Activated CD4-positive, alpha-beta T cell treated with anti-CD3 and anti-CD28 coated beads for 36 hours (primary cell): ENCODE data around the gene EFNA1. TPM values are rescaled to one million over a fixed set of nuclear protein-coding genes. Genes with fewer than 3 reads are reported as not detected.
"Not testable (repeated sequence)": the region's sequence is repeated elsewhere in the genome, so short reads cannot be mapped to it uniquely, and the experiment has no call there.

Experiments
- ATAC-seq: fragments of 200-7000 bp; cut with Tn5 transposase; one replicate; pipeline ENCODE4 v1.10.0; 2021; ENCODE audit warnings: mild to moderate bottlenecking, moderate library complexity
- CTCF ChIA-PET: fragments of 350-600 bp; sonication (Branson Sonifier 250); formaldehyde crosslinking; loops from one replicate; lab custom pipeline; 2021; ENCODE audit warnings: antibody characterized with exemption; lab: Charles Lee
- POLR2A ChIA-PET: fragments of 350-600 bp; sonication (Branson Sonifier 250); formaldehyde crosslinking; loops from one replicate; lab custom pipeline; 2021; ENCODE audit warnings: antibody characterized with exemption, inconsistent platforms; lab: Charles Lee
- DNase-seq: peaks from one replicate; pipeline ENCODE4 v3.0.0-alpha.2; 2020
- H3K27ac Mint-ChIP-seq: one replicate; pipeline ENCODE4 v1.8.0; 2021; ENCODE audit warnings: mixed read lengths
- H3K27me3 Mint-ChIP-seq: one replicate; pipeline ENCODE4 v1.8.0; 2021; ENCODE audit warnings: mixed read lengths
- H3K36me3 Mint-ChIP-seq: one replicate; pipeline ENCODE4 v1.8.0; 2021; ENCODE audit warnings: low read depth, mixed read lengths
- H3K4me1 Mint-ChIP-seq: one replicate; pipeline ENCODE4 v1.8.0; 2021; ENCODE audit warnings: mixed read lengths
- H3K4me3 Mint-ChIP-seq: one replicate; pipeline ENCODE4 v1.8.0; 2021; ENCODE audit warnings: mild to moderate bottlenecking, moderate library complexity, mixed read lengths
- H3K9me3 Mint-ChIP-seq: one replicate; pipeline ENCODE4 v1.8.0; 2021; ENCODE audit warnings: low read depth, mixed read lengths
- intact Hi-C, 2 experiments: fragments of 100-400 bp; cut with DNase I in 1 of 2; cut with micrococcal nuclease in 1 of 2; formaldehyde crosslinking; loops; one replicate each; pipeline versions ENCODE4 v1.14.2 to v1.15.1; 2022 to 2024; cut with DNase I, micrococcal nuclease
- total RNA-seq, 2 experiments: library from RNA; stranded (reverse); gene quantifications; one replicate each; pipeline ENCODE4 v1.2.3, GENCODE V29; 2021

EFNA1 gene
- total RNA-seq, 2 experiments from 2014 or later = 0.82 to 1.1 TPM

- POLR2A ChIA-PET = no interaction called here
Measured at GRCh38 chr1:155110826-155111225, 16.9 kb upstream of the EFNA1 start.

DNA sequence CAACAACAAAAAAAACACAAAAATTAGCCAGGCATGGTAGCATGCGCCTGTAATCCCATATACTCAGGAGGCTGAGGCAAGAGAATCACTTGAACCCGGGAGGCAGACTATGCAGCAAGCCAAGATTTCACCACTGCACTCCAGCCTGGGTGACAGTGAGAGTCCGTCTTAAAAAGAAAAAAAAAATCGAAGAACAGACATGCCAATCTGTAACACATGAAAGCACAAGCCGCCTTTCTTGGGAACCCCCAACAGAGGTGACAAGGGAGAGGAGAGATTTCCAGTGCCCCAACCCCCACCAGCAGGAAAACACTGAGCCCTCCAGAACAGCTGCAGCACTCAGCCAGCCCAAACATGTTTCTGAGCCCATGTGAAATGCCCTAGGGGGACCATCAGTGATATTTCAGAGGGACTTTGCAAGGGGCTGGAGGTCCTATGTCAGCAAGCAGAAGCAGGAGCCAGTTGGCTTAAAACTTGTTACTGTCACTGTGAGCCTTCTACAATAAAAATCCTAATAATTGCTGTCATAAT, 14.2 kb upstream of the EFNA1 start:
- Mint-ChIP-seq H3K36me3 (no peaks in the 10 kb centered on the region), H3K27ac (no peak overlapping the region), H3K4me3 (no peak overlapping the region), H3K27me3 (peaks cover 2% of the 10 kb centered on the region), H3K4me1 (no peaks in the 10 kb centered on the region), H3K9me3 (no peaks in the 10 kb centered on the region)
- CTCF ChIA-PET = interaction anchor here (0.7 to 1.0 kb wide), 2 partner anchors 10 to 22 kb away, joined by 3 read pairs; no protein-coding TSS in a partner anchor
- intact Hi-C loops = no loop called here
- POLR2A ChIA-PET = no interaction called here
- ATAC-seq (no peak), DNase-seq (no peak)

More at GRCh38 chr1:155110826-155111225, 16.9 kb upstream of the EFNA1 start:
- no peak for DNase-seq
- Mint-ChIP-seq H3K36me3 (no peaks in the 10 kb centered on the region), H3K27me3 (no peaks in the 10 kb centered on the region), H3K4me1 (no peaks in the 10 kb centered on the region), H3K4me3 (no peak overlapping the region), H3K27ac (no peak overlapping the region), H3K9me3 (no peaks in the 10 kb centered on the region)
- intact Hi-C loops = no loop called here
- ATAC-seq = no peak
- CTCF ChIA-PET = no interaction called here

- Mint-ChIP-seq H3K4me1 (no peaks in the 10 kb centered on the region), H3K36me3 (no peaks in the 10 kb centered on the region), H3K27me3 (peaks cover 2% of the 10 kb centered on the region), H3K27ac (no peak overlapping the region), H3K4me3 (no peak overlapping the region), H3K9me3 (no peaks in the 10 kb centered on the region)
- no peak for ATAC-seq
- intact Hi-C loops = no loop called here
- ChIA-PET POLR2A (no interaction called here), CTCF (interaction anchor here (0.9 to 1.6 kb wide), 5 partner anchors 18 to 447 kb away, joined by 3 to 8 read pairs (median 3); no protein-coding TSS in a partner anchor)
- no peak for DNase-seq
Measured at GRCh38 chr1:155116113-155116764, 11.4 kb upstream of the EFNA1 start.

DNA sequence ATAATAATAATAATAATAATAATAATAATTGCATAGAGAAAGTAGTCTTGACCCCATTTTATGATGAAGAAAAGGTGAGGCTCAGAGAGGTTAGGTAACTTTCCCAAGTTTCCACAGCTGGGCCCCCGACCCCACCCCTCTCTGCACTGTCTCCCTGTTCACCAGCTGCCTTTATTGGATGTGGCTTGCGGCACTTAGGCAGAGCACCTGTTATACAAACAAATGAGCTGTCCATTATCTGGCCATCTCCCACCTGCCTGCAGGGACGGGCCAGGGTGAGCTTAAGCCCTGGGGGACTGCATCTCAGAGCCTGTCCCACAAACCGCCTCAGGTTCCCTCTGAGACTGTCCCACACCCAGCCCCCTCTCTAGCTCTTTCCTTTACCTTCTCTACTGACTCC, 10.1 kb upstream of the EFNA1 start:
- no peak overlapping the region for H3K27ac Mint-ChIP-seq
- POLR2A ChIA-PET = no interaction called here
- no peaks in the 10 kb centered on the region for H3K4me1 Mint-ChIP-seq
- no peak for DNase-seq
- ATAC-seq = no peak
- H3K36me3 Mint-ChIP-seq = no peaks in the 10 kb centered on the region
- H3K9me3 Mint-ChIP-seq = no peaks in the 10 kb centered on the region
- intact Hi-C loops = no loop called here
- CTCF ChIA-PET = interaction anchor here (1.4 kb wide), 1 partner anchor 23 kb away, joined by 3 read pairs; no protein-coding TSS in a partner anchor
- peaks cover 2% of the 10 kb centered on the region for H3K27me3 Mint-ChIP-seq
- H3K4me3 Mint-ChIP-seq = no peak overlapping the region

GRCh38 chr1:155118090-155118489, 9.6 kb upstream of the EFNA1 start:
- ATAC-seq, H3K27me3 Mint-ChIP-seq, DNase-seq, H3K4me1 Mint-ChIP-seq, H3K4me3 Mint-ChIP-seq, POLR2A ChIA-PET, H3K9me3 Mint-ChIP-seq, intact Hi-C loops, H3K27ac Mint-ChIP-seq, H3K36me3 Mint-ChIP-seq: not testable (repeated sequence)
- CTCF ChIA-PET = interaction anchor here (1.4 kb wide), 1 partner anchor 23 kb away, joined by 3 read pairs; no protein-coding TSS in a partner anchor

DNA sequence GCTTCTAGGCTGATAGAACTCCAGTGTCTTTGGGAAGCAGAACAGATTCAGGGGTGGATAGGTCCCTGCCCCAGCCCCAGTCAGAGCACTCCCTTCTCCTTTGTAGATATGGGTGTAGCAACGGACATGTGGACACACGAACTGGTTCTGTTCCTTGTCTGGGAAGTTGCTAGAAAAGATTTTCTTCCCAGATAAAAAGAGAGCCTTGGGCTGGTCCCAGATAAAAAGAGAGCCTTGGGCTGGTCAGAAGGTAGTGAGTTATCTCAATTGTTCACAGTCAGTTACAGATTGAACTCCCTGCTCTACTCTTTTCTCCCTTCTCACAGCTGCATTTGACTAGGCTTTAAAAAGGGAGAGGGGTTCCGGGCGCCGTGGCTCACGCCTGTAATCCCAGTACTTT, 7.4 kb upstream of the EFNA1 start:
- no peaks in the 10 kb centered on the region for H3K9me3 Mint-ChIP-seq
- H3K27ac Mint-ChIP-seq = no peak overlapping the region
- intact Hi-C loops = no loop called here
- DNase-seq (no peak), ATAC-seq (no peak)
- ChIA-PET CTCF (interaction anchor here (1.0 kb wide), 1 partner anchor 29 kb away, joined by 3 read pairs; no protein-coding TSS in a partner anchor), POLR2A (no interaction called here)
- no peaks in the 10 kb centered on the region for H3K36me3 Mint-ChIP-seq
- no peaks in the 10 kb centered on the region for H3K4me1 Mint-ChIP-seq
- H3K27me3 Mint-ChIP-seq = peaks cover 2% of the 10 kb centered on the region
- no peak overlapping the region for H3K4me3 Mint-ChIP-seq

DNA sequence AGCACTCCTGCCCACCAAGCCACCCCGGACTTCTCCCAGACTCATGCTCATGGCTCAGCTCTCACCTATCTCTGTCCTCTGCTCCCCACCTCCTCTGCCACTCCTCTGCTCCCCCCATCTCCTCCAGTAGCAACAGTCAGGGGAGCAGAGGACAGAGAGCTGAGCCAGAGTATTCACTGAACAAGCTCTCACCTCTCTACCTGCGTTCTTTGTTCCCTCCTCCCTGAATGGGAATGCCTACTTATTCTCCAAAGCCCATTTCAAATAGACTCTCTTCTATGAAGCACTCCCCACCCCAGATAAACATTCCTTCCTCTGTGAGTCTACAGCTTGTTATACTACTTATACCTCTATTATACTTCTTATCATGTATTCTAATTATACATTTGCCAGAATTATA, 6.4 kb upstream of the EFNA1 start:
- Mint-ChIP-seq H3K27ac (no peak overlapping the region), H3K36me3 (no peaks in the 10 kb centered on the region), H3K4me3 (no peak overlapping the region), H3K27me3 (peaks cover 5% of the 10 kb centered on the region), H3K4me1 (no peaks in the 10 kb centered on the region), H3K9me3 (no peaks in the 10 kb centered on the region)
- POLR2A ChIA-PET = interaction anchor here (0.6 kb wide), 1 partner anchor 516 kb away, joined by 3 read pairs; no protein-coding TSS in a partner anchor
- DNase-seq = no peak
- no peak for ATAC-seq
- intact Hi-C loops = no loop called here
- CTCF ChIA-PET = interaction anchor here (0.6 to 1.0 kb wide), 2 partner anchors 30 to 494 kb away, joined by 3 read pairs; no protein-coding TSS in a partner anchor

DNA sequence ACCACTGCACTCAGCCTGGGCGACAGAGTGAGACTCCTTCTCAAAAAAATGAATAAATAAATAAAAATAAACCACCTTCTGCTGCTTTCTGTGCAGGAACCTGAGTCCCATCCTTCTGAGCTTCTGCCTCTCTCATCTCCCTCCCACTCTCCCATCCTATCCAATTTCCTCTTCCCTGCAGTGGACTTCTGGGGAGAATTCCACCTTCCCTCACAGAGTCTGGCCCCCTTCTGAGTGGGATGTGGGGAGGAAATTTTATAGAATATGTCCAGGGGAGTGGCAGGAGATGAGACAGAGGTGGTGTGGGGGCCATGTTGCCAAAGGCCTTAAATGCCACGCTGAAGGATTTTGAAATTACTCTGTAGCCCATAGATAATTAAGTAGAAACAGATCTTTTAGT, 5.4 kb upstream of the EFNA1 start:
- no peaks in the 10 kb centered on the region for H3K9me3 Mint-ChIP-seq
- peaks cover 10% of the 10 kb centered on the region for H3K27me3 Mint-ChIP-seq
- no peak overlapping the region for H3K27ac Mint-ChIP-seq
- intact Hi-C loops = no loop called here
- no peaks in the 10 kb centered on the region for H3K36me3 Mint-ChIP-seq
- H3K4me3 Mint-ChIP-seq = no peak overlapping the region
- H3K4me1 Mint-ChIP-seq = peaks cover 6% of the 10 kb centered on the region
- DNase-seq (no peak), ATAC-seq (no peak)
- ChIA-PET POLR2A (no interaction called here), CTCF (interaction anchor here (0.6 to 1.1 kb wide), 3 partner anchors 13 to 183 kb away, joined by 3 to 4 read pairs (median 3); no protein-coding TSS in a partner anchor)

GRCh38 chr1:155123801-155124200, 3.9 kb upstream of the EFNA1 start:
- no peak overlapping the region for H3K27ac Mint-ChIP-seq
- H3K36me3 Mint-ChIP-seq = no peaks in the 10 kb centered on the region
- peaks cover 18% of the 10 kb centered on the region for H3K4me1 Mint-ChIP-seq
- H3K4me3 Mint-ChIP-seq = no peak overlapping the region
- H3K27me3 Mint-ChIP-seq = peaks cover 20% of the 10 kb centered on the region
- CTCF ChIA-PET = interaction anchor here (1.2 kb wide), 1 partner anchor 49 kb away, joined by 4 read pairs; the partner anchor contains the start of gene KRTCAP2
- intact Hi-C loops = no loop called here
- ATAC-seq = no peak
- no peaks in the 10 kb centered on the region for H3K9me3 Mint-ChIP-seq
- DNase-seq = no peak
- POLR2A ChIA-PET = no interaction called here

DNA sequence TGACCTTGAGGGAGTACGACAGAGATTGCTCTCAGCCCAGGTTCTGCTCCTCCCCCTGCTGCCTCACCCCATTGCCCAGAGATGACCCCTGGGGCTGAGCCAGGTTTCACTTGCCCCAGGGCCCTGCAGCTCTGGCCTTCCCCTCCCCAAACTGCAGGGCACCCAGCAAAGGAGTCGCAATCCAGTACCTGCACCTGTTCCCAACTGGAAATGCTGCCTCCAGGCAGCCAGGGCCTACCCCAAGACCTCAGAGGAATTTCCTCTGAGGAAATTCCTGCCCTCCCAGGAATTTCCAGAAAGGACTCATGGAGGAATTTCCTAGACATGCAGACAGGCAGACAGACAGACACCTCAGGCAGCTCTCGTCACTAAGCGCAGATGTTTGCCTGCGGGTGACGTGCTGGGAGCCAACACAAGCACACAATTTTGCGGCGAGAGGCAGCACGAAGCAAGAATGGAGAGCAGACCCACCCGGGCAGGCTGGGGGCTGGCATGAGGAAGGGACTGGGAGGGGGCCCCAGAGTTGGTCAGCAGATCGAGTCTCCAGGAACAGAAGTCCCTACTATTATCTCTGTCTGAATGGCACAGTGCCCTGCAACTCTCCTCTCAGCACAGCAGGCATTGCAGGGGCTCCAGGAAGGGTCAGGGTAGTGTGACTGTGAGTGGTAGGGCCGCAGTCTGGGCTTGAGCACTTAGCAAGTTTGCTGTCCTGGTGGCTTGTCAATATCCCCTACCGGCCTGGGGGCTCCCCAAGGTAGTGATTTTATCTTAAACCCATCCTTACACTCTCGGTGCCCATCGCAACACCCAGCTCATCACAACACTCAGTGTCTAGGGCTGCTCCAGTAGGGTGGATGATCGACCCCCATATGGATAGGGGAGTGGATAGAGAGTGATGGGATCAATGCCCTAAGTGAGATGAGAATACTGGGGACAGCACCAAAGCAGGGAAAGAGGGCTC, 2.9 kb upstream of the EFNA1 start:
- Mint-ChIP-seq H3K27ac (no peak overlapping the region), H3K27me3 (peaks cover 20% of the 10 kb centered on the region), H3K4me1 (peaks cover 28% of the 10 kb centered on the region), H3K9me3 (no peaks in the 10 kb centered on the region), H3K4me3 (no peak overlapping the region), H3K36me3 (no peaks in the 10 kb centered on the region)
- DNase-seq (no peak), ATAC-seq (no peak)
- intact Hi-C loops = loop anchor here in 1 of 2 experiments (5.0 kb wide), 1 partner anchor 32 kb away; no protein-coding TSS in a partner anchor
- ChIA-PET CTCF (interaction anchor here (1.2 to 1.5 kb wide), 2 partner anchors 45 to 48 kb away, joined by 3 to 4 read pairs; partner anchors contain the start of gene KRTCAP2), POLR2A (no interaction called here)

GRCh38 chr1:155125511-155125945, 2.1 kb upstream of the EFNA1 start:
- no peaks in the 10 kb centered on the region for H3K36me3 Mint-ChIP-seq
- peaks cover 32% of the 10 kb centered on the region for H3K4me1 Mint-ChIP-seq
- peaks cover 20% of the 10 kb centered on the region for H3K27me3 Mint-ChIP-seq
- no peak for ATAC-seq
- ChIA-PET POLR2A (no interaction called here), CTCF (interaction anchor here (1.5 to 1.8 kb wide), 2 partner anchors 44 to 47 kb away, joined by 3 to 5 read pairs; partner anchors contain the start of gene KRTCAP2)
- H3K9me3 Mint-ChIP-seq = no peaks in the 10 kb centered on the region
- H3K27ac Mint-ChIP-seq = no peak overlapping the region
- no peak for DNase-seq
- H3K4me3 Mint-ChIP-seq = no peak overlapping the region
- intact Hi-C loops = loop anchor here in 1 of 2 experiments (5.0 kb wide), 1 partner anchor 33 kb away; no protein-coding TSS in a partner anchor
